ENCODE measurements around the gene DMC1. TPM values are rescaled to one million over a fixed set of nuclear protein-coding genes. Genes with fewer than 3 reads are reported as not detected.
"Not testable (repeated sequence)": the region's sequence is repeated elsewhere in the genome, so short reads cannot be mapped to it uniquely, and the experiment has no call there.

The DMC1 gene
- total RNA-seq, 1 donor from 2014 or later: 3.7 TPM

GRCh38 chr22:38477585-38477984 is 92.4 kb downstream of the DMC1 start:
- Histone ChIP-seq H3K27ac (ENCODE audit: low read depth, low read length) (no peak overlapping the region), H3K4me3 (ENCODE audit: low read length in 3 of 3) (no peak overlapping the region), H3K9me3 (ENCODE audit: control insufficient read depth in 3 of 3, low read length in 3 of 3) (no peaks in the 10 kb centered on the region), H3K9ac (ENCODE audit: low read depth in 1 of 3, low read length in 3 of 3) (no peak overlapping the region), H3K4me1 (ENCODE audit: control insufficient read depth in 3 of 3, insufficient read depth in 3 of 3, low read length in 3 of 3) (no peaks in the 10 kb centered on the region), H3K27me3 (ENCODE audit: control insufficient read depth in 3 of 3, insufficient read depth in 3 of 3, low read length in 3 of 3) (peaks cover 0 to 4% (median 0%) of the 10 kb centered on the region in 3 donors), H3K36me3 (ENCODE audit: control insufficient read depth in 3 of 3, insufficient read depth in 3 of 3, low read length in 3 of 3) (peaks cover 4 to 27% (median 15%) of the 10 kb centered on the region in 3 donors)

GRCh38 chr22:38474003-38474607 is 95.9 kb downstream of the DMC1 start:
- Histone ChIP-seq H3K4me3 (ENCODE audit: low read length in 3 of 3) (no peak overlapping the region), H3K27ac (ENCODE audit: low read depth, low read length) (no peak overlapping the region), H3K9ac (ENCODE audit: low read depth in 1 of 3, low read length in 3 of 3) (no peak overlapping the region), H3K4me1 (ENCODE audit: control insufficient read depth in 3 of 3, insufficient read depth in 3 of 3, low read length in 3 of 3) (no peaks in the 10 kb centered on the region), H3K9me3 (ENCODE audit: control insufficient read depth in 3 of 3, low read length in 3 of 3) (no peaks in the 10 kb centered on the region), H3K27me3 (ENCODE audit: control insufficient read depth in 3 of 3, insufficient read depth in 3 of 3, low read length in 3 of 3) (peaks cover 0 to 6% (median 0%) of the 10 kb centered on the region in 3 donors), H3K36me3 (ENCODE audit: control insufficient read depth in 3 of 3, insufficient read depth in 3 of 3, low read length in 3 of 3) (peaks cover 0 to under 1% (median 0%) of the 10 kb centered on the region in 3 donors)

GRCh38 chr22:38471237-38471636 is 98.7 kb downstream of the DMC1 start:
- Histone ChIP-seq H3K36me3 (ENCODE audit: control insufficient read depth in 3 of 3, insufficient read depth in 3 of 3, low read length in 3 of 3) (no peaks in the 10 kb centered on the region), H3K4me1 (ENCODE audit: control insufficient read depth in 3 of 3, insufficient read depth in 3 of 3, low read length in 3 of 3) (peaks cover 0 to 14% (median 13%) of the 10 kb centered on the region in 3 donors), H3K4me3 (ENCODE audit: low read length in 3 of 3) (no peak overlapping the region), H3K9me3 (ENCODE audit: control insufficient read depth in 3 of 3, low read length in 3 of 3) (no peaks in the 10 kb centered on the region), H3K27me3 (ENCODE audit: control insufficient read depth in 3 of 3, insufficient read depth in 3 of 3, low read length in 3 of 3) (peaks cover 7 to 28% (median 19%) of the 10 kb centered on the region in 3 donors), H3K27ac (ENCODE audit: low read depth, low read length) (no peak overlapping the region), H3K9ac (ENCODE audit: low read depth in 1 of 3, low read length in 3 of 3) (no peak overlapping the region)

GRCh38 chr22:38470179-38470578 is 99.8 kb downstream of the DMC1 start:
- not testable (repeated sequence) for H3K9me3 ChIP-seq (ENCODE audit: control insufficient read depth in 3 of 3, low read length in 3 of 3); H3K9ac ChIP-seq (ENCODE audit: low read depth in 1 of 3, low read length in 3 of 3); H3K4me3 ChIP-seq (ENCODE audit: low read length in 3 of 3); H3K36me3 ChIP-seq (ENCODE audit: control insufficient read depth in 3 of 3, insufficient read depth in 3 of 3, low read length in 3 of 3); H3K27ac ChIP-seq (ENCODE audit: low read depth, low read length)
- peaks cover 13 to 39% (median 29%) of the 10 kb centered on the region in 3 donors for H3K27me3 ChIP-seq (ENCODE audit: control insufficient read depth in 3 of 3, insufficient read depth in 3 of 3, low read length in 3 of 3)
- peaks cover 0 to 14% (median 13%) of the 10 kb centered on the region in 3 donors for H3K4me1 ChIP-seq (ENCODE audit: control insufficient read depth in 3 of 3, insufficient read depth in 3 of 3, low read length in 3 of 3)

GRCh38 chr22:38469306-38469781 is 100.6 kb downstream of the DMC1 start:
- Histone ChIP-seq H3K4me3 (ENCODE audit: low read length in 3 of 3) (no peak overlapping the region), H3K27ac (ENCODE audit: low read depth, low read length) (no peak overlapping the region), H3K9me3 (ENCODE audit: control insufficient read depth in 3 of 3, low read length in 3 of 3) (no peaks in the 10 kb centered on the region), H3K9ac (ENCODE audit: low read depth in 1 of 3, low read length in 3 of 3) (no peak overlapping the region), H3K36me3 (ENCODE audit: control insufficient read depth in 3 of 3, insufficient read depth in 3 of 3, low read length in 3 of 3) (no peaks in the 10 kb centered on the region), H3K4me1 (ENCODE audit: control insufficient read depth in 3 of 3, insufficient read depth in 3 of 3, low read length in 3 of 3) (peaks cover 0 to 14% (median 13%) of the 10 kb centered on the region in 3 donors), H3K27me3 (ENCODE audit: control insufficient read depth in 3 of 3, insufficient read depth in 3 of 3, low read length in 3 of 3) (peaks cover 13 to 41% (median 31%) of the 10 kb centered on the region in 3 donors)

Other genes with a start within 250 kb of the DMC1 start
- gene KCNJ4, start 115.0 kb downstream of the DMC1 start, total RNA-seq: not detected
- 32.9 TPM for gene KDELR3, start 102.1 kb downstream of the DMC1 start, total RNA-seq
- gene DDX17, start 63.9 kb downstream of the DMC1 start, total RNA-seq: 358 TPM
- gene FAM227A, start 86.2 kb upstream of the DMC1 start, total RNA-seq: 0.52 TPM
- gene CBY1, start 86.5 kb upstream of the DMC1 start, total RNA-seq: 14.1 TPM
- gene TOMM22, start 111.8 kb upstream of the DMC1 start, total RNA-seq: 63.7 TPM
- gene JOSD1, start 130.8 kb upstream of the DMC1 start, total RNA-seq: 25.1 TPM
- gene GTPBP1, start 135.8 kb upstream of the DMC1 start, total RNA-seq: 19.3 TPM
- 40.2 TPM for gene SUN2, start 185.8 kb upstream of the DMC1 start, total RNA-seq
- 12.0 TPM for gene DNAL4, start 224.0 kb upstream of the DMC1 start, total RNA-seq

Data from skeletal muscle tissue (tissue), 4 donors.